Measurements from ENCODE around the gene DCLK1. TPM values are rescaled to one million over a fixed set of nuclear protein-coding genes. Genes with fewer than 3 reads are reported as not detected.

The DCLK1 gene
- total RNA-seq, 4 donors from 2014 or later: 1.1 to 10.8 (median 6.7) TPM

DNA sequence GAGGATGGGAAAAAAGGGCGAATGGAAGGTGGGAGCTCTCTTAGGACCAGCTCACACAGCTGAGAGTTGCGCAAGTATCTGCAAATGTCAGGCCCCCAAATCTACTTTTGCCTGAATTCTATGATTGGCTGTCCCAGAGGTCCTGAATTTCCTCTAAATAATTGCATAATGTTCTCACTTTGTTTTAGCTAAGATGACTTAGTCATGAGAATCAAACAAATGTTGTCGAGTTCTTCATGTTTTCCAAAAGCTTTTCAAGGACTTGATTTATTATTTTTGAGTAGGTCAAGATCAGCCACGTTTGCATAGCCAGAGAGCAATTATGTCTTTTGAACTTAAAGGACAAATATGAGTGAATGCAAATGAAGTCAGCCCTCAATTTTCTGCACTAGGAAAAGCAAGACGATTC is 408.1 kb downstream of the DCLK1 start:
- Histone ChIP-seq H3K36me3 (no peaks in the 10 kb centered on the region), H3K9me3 (no peaks in the 10 kb centered on the region), H3K4me1 (peaks cover 7 to 26% (median 8%) of the 10 kb centered on the region in 4 donors), H3K27ac (peak overlapping the region; percentile 34 to 72 (median 49)), H3K27me3 (peaks cover 5% of the 10 kb centered on the region), H3K4me3 (no peak overlapping the region)
- DNase-seq: peak; percentile 11
- intact Hi-C loops (cut with DNase I; ENCODE audit: low total_unique reads) (no loop called here), in situ Hi-C loops (cut with MboI; ENCODE audit: low pct_ligation_motif_present in 1 of 4, low pct_unique_long_range_greater_than_20kb in 1 of 4, low sequenced_read_pairs in 3 of 4) (no loop called here)
- TF ChIP-seq, protein P1, sequence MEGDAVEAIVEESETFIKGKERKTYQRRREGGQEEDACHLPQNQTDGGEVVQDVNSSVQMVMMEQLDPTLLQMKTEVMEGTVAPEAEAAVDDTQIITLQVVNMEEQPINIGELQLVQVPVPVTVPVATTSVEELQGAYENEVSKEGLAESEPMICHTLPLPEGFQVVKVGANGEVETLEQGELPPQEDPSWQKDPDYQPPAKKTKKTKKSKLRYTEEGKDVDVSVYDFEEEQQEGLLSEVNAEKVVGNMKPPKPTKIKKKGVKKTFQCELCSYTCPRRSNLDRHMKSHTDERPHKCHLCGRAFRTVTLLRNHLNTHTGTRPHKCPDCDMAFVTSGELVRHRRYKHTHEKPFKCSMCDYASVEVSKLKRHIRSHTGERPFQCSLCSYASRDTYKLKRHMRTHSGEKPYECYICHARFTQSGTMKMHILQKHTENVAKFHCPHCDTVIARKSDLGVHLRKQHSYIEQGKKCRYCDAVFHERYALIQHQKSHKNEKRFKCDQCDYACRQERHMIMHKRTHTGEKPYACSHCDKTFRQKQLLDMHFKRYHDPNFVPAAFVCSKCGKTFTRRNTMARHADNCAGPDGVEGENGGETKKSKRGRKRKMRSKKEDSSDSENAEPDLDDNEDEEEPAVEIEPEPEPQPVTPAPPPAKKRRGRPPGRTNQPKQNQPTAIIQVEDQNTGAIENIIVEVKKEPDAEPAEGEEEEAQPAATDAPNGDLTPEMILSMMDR (IDR thresholded peaks at IDR 0.05): no peak
- TF ChIP-seq POLR2A (IDR thresholded peaks at IDR 0.05) (no peak), POLR2AphosphoS5 (IDR thresholded peaks at IDR 0.05) (no peak), EP300 (IDR thresholded peaks at IDR 0.05; ENCODE audit: low read depth) (no peak)
- WGBS, 2 donors (ENCODE audit: low coverage in 1 of 2): 39 to 44% methylated on average over 5 of the region's 5 CpGs

DNA sequence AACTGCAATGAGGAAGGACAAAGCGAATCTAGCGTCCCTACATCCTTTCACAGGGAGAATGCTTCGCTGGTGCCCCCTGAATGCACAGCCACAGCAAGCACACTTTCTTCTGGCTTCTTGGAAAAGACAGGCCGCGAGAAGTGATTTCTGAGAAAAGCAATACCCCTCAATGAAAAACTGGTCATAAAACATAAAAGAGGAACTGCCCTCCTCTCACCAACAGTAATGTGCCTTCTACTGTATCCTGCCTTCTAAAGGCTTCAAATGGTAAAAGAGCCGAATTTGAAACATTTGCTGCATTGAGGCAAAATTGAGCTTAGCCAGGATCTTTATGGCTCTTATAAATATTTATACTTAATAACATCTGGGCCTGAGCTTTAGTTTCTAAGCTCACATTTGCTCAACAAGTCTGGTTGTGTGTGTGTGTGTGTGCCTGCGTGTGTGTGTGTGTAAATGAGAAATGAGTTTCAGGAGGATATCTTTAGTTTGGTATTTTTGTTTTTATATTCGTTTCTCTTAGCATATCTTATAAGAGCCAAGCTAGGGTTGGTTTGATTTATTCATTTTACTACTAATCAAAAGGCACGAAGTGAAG is 408.6 kb downstream of the DCLK1 start:
- H3K36me3 ChIP-seq: no peaks in the 10 kb centered on the region
- H3K4me1 ChIP-seq: peaks cover 7 to 26% (median 8%) of the 10 kb centered on the region in 4 donors
- H3K4me3 ChIP-seq: no peak overlapping the region
- TF ChIP-seq, protein P1 (IDR thresholded peaks at IDR 0.05): no peak
- TF ChIP-seq EP300 (IDR thresholded peaks at IDR 0.05; ENCODE audit: low read depth) (no peak), POLR2AphosphoS5 (IDR thresholded peaks at IDR 0.05) (no peak)
- 45 to 55% methylated on average over 5 to 9 of the region's 9 CpGs for WGBS, 2 donors (ENCODE audit: low coverage in 1 of 2)
- peaks cover 5% of the 10 kb centered on the region for H3K27me3 ChIP-seq
- intact Hi-C loops (cut with DNase I; ENCODE audit: low total_unique reads): no loop called here
- no peak for DNase-seq
- H3K9me3 ChIP-seq: no peaks in the 10 kb centered on the region
- in situ Hi-C loops (cut with MboI; ENCODE audit: low pct_ligation_motif_present in 1 of 4, low pct_unique_long_range_greater_than_20kb in 1 of 4, low sequenced_read_pairs in 3 of 4): no loop called here
- peak overlapping the region; percentile 22 to 72 (median 49) for H3K27ac ChIP-seq

DNA sequence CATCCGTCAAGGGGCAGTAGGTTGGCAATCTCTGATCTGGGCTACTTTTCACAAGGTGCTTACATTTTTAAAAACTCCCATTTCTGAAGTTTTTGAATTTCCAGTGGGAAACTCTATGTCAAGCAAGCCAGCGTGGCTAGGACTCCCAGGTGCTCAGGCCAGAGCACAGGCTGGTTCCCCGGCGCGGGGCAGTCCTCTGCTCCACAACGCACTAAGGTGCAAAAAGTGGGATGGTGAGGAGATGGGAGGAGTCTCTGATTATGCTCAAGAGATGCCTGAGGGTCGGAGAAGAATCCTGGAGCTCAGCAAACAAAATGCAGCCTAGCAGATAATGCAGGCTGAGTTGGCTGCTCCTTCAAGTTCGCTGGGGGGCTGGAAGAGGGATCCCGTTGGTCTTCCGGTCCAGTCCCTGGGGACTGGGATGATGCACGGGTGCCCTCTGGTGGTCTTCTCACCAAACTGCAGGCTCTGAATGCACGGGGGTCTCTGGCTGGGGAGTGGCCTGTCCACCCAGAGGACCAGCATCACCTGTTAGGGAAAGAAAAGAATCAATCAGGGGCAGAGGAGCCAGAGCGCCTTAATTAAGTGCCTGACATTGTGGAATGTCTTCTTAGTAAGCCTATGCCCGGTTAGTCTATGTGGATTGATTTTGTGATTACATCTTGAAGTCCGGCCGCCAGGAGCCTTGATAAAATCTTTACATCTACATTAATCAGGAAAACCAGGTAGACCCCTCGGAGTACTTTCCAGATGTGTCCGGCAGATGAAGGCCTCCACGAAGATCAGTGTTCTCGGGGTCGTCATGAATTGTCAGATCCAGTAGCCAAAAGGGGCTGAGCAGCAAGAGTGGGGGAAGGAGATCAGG is 410.3 kb downstream of the DCLK1 start:
- no peaks in the 10 kb centered on the region for H3K9me3 ChIP-seq
- peak overlapping the region in 1 of 4 donors; percentile 15 for H3K4me3 ChIP-seq
- H3K36me3 ChIP-seq: no peaks in the 10 kb centered on the region
- intact Hi-C loops (cut with DNase I; ENCODE audit: low total_unique reads) (no loop called here), in situ Hi-C loops (cut with MboI; ENCODE audit: low pct_ligation_motif_present in 1 of 4, low pct_unique_long_range_greater_than_20kb in 1 of 4, low sequenced_read_pairs in 3 of 4) (no loop called here)
- peaks cover 5% of the 10 kb centered on the region for H3K27me3 ChIP-seq
- WGBS, 2 donors (ENCODE audit: low coverage in 1 of 2): 44 to 65% methylated on average over 6 to 21 of the region's 21 CpGs
- peak; percentile 42 for DNase-seq
- TF ChIP-seq POLR2AphosphoS5 (IDR thresholded peaks at IDR 0.05): no peak
- TF ChIP-seq, protein P1 (IDR thresholded peaks at IDR 0.05): peak; percentile 72 to 91 (median 83)
- no peak for TF ChIP-seq EP300 (IDR thresholded peaks at IDR 0.05; ENCODE audit: low read depth)
- TF ChIP-seq POLR2A (IDR thresholded peaks at IDR 0.05): no peak
- H3K4me1 ChIP-seq: peaks cover 7 to 26% (median 8%) of the 10 kb centered on the region in 4 donors
- H3K27ac ChIP-seq: peak overlapping the region in 1 of 4 donors; percentile 72

DNA sequence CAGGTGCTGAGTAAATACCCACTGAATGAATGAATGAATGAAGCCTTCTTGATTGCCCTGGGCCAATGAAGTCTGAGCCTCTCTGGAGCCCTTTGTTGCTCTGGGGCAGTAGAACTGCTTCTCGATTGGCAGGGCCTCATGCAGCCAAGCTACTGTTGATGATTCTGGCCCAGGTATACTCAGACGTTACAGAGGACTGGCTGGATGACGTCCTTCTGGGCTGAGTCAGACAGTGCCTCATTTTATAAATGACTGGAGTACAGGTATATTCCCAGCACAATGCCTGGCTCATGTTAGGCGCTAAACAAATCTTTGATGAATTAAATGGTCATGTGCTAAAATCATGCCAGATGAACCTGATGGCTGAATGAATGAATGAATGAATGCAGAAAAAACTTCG is 410.9 kb downstream of the DCLK1 start:
- Histone ChIP-seq H3K36me3 (no peaks in the 10 kb centered on the region), H3K4me1 (peaks cover 7 to 26% (median 8%) of the 10 kb centered on the region in 4 donors), H3K4me3 (no peak overlapping the region), H3K27ac (no peak overlapping the region), H3K9me3 (no peaks in the 10 kb centered on the region), H3K27me3 (peaks cover 5% of the 10 kb centered on the region)
- no peak for DNase-seq
- no peak for TF ChIP-seq POLR2A (IDR thresholded peaks at IDR 0.05)
- TF ChIP-seq POLR2AphosphoS5 (IDR thresholded peaks at IDR 0.05): no peak
- in situ Hi-C loops (cut with MboI; ENCODE audit: low pct_ligation_motif_present in 1 of 4, low pct_unique_long_range_greater_than_20kb in 1 of 4, low sequenced_read_pairs in 3 of 4): no loop called here
- intact Hi-C loops (cut with DNase I; ENCODE audit: low total_unique reads): no loop called here
- WGBS, 2 donors (ENCODE audit: low coverage in 1 of 2): 77 to 85% methylated on average over 3 to 5 of the region's 5 CpGs

Other genes starting within 250 kb of the DCLK1 start
- under 1 TPM in 1 of 4 donors, not detected in 3; 0.27 TPM for gene SOHLH2, start 83.2 kb upstream of the DCLK1 start, total RNA-seq
- under 1 TPM in 2 of 4 donors, not detected in 2; 0.48 to 0.55 TPM for gene CCDC169, start 166.4 kb upstream of the DCLK1 start, total RNA-seq
- 10 to 100 TPM; 14.1 to 27.6 (median 18.2) TPM for gene SPART, start 215.0 kb upstream of the DCLK1 start, total RNA-seq